Measurements from ENCODE around the gene COX5A.
"Not testable (repeated sequence)": the region's sequence is repeated elsewhere in the genome, so short reads cannot be mapped to it uniquely, and the experiment has no call there.

The COX5A gene

DNA sequence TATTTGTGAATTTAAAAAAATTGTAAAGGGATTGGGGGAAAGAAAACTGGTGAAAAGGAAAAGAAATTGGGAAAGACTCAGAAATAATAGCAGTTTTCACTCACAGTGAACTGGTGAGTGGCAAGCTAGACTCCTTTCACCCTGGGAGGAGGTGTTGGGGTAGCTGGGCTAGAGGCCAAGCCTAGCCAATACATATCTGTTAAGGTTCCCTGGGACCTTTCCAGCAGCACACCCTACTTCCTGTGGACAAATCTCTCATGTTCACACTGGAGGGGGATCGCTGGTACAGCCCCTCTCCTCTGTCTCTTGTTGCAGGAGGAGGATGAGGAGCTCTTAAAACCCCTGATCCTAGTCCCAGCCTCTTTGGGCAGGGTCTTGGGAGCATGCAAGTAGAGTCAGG lies 22.4 kb upstream of the COX5A start:
- Mint-ChIP-seq H3K27ac (no peak overlapping the region), H3K4me1 (peaks cover 8% of the 10 kb centered on the region), H3K4me3 (no peak overlapping the region), H3K27me3 (peaks cover 15% of the 10 kb centered on the region), H3K9me3 (no peaks in the 10 kb centered on the region), H3K36me3 (no peaks in the 10 kb centered on the region)
- no peak for ATAC-seq (ENCODE audit: low read depth)
- no peak for DNase-seq (ENCODE audit: low spot score in 2 of 2)

DNA sequence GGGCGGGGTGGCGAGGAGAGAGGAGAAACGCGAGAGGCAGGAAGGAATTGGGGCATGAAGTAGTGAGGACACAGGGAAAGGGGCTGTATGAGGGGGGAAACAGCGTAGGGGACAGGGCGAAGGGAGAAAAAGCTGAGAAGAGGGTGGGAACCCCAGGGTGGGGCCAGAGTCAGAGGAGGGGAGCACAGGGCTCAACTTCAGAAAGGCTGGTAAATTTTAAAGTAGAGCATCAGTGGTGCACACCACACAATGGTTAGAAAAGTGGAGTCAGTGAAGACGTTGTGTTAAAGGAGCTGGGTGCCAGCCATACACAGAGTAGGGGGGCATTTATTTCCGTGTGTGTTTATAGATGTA lies 21.7 kb upstream of the COX5A start:
- ATAC-seq (ENCODE audit: low read depth) (no peak), DNase-seq (ENCODE audit: low spot score in 2 of 2) (no peak)
- no peaks in the 10 kb centered on the region for H3K36me3 Mint-ChIP-seq
- H3K27me3 Mint-ChIP-seq, result peaks cover 15% of the 10 kb centered on the region
- no peak overlapping the region for H3K4me3 Mint-ChIP-seq
- H3K4me1 Mint-ChIP-seq, result peaks cover 8% of the 10 kb centered on the region
- no peak overlapping the region for H3K27ac Mint-ChIP-seq
- no peaks in the 10 kb centered on the region for H3K9me3 Mint-ChIP-seq

- H3K27ac Mint-ChIP-seq, result peak overlapping the region; percentile 14
Measured at GRCh38 chr15:74958908-74959585, 21.2 kb upstream of the COX5A start.

DNA sequence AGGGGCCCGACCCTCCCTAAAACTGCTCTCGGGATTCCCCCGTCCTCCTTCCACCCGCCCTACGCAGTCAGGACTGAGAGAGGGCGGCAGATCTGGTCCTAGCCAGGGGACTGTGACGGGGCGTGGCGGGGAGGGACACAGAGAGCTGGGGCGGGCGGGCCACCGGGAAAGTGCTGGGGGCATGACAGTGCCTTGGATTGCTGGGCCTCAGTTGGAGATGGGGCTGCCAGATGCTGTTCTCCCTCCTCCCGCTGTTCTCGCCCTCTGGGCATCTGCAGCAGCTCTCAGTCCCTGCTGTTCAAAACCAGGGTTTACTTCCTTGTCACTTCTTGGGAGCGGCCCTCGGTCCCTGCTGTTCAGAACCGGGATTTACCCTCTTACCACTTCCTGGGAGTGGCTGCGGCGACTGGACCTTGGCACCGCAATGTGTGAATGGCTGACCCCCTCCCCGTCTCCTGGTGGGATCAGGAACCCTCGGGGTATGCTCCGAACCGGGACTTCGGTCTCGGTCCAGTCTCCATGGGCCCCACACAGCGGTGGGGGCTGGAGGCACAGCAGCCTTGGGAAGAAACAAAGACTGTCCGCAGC lies 20.5 kb upstream of the COX5A start:
- ATAC-seq (ENCODE audit: low read depth) (no peak), DNase-seq (ENCODE audit: low spot score in 2 of 2) (no peak)
- no peaks in the 10 kb centered on the region for H3K36me3 Mint-ChIP-seq
- H3K4me3 Mint-ChIP-seq, result no peak overlapping the region
- peaks cover 8% of the 10 kb centered on the region for H3K4me1 Mint-ChIP-seq
- H3K9me3 Mint-ChIP-seq, result no peaks in the 10 kb centered on the region
- H3K27me3 Mint-ChIP-seq, result peaks cover 15% of the 10 kb centered on the region
- no peak overlapping the region for H3K27ac Mint-ChIP-seq

More at GRCh38 chr15:74958908-74959585, 21.2 kb upstream of the COX5A start:
- Mint-ChIP-seq H3K4me3 (peak overlapping the region; percentile 6), H3K36me3 (no peaks in the 10 kb centered on the region), H3K9me3 (no peaks in the 10 kb centered on the region), H3K27me3 (peaks cover 15% of the 10 kb centered on the region), H3K4me1 (peaks cover 8% of the 10 kb centered on the region)
- DNase-seq (ENCODE audit: low spot score in 2 of 2) (no peak), ATAC-seq (ENCODE audit: low read depth) (no peak)

- Mint-ChIP-seq H3K36me3 (no peaks in the 10 kb centered on the region), H3K4me1 (peaks cover 8% of the 10 kb centered on the region), H3K27ac (no peak overlapping the region), H3K4me3 (peak overlapping the region; percentile 69), H3K9me3 (no peaks in the 10 kb centered on the region), H3K27me3 (peaks cover 15% of the 10 kb centered on the region)
- ATAC-seq (ENCODE audit: low read depth), result no peak
- no peak for DNase-seq (ENCODE audit: low spot score in 2 of 2)
Measured at GRCh38 chr15:74957476-74958035, 19.7 kb upstream of the COX5A start.

DNA sequence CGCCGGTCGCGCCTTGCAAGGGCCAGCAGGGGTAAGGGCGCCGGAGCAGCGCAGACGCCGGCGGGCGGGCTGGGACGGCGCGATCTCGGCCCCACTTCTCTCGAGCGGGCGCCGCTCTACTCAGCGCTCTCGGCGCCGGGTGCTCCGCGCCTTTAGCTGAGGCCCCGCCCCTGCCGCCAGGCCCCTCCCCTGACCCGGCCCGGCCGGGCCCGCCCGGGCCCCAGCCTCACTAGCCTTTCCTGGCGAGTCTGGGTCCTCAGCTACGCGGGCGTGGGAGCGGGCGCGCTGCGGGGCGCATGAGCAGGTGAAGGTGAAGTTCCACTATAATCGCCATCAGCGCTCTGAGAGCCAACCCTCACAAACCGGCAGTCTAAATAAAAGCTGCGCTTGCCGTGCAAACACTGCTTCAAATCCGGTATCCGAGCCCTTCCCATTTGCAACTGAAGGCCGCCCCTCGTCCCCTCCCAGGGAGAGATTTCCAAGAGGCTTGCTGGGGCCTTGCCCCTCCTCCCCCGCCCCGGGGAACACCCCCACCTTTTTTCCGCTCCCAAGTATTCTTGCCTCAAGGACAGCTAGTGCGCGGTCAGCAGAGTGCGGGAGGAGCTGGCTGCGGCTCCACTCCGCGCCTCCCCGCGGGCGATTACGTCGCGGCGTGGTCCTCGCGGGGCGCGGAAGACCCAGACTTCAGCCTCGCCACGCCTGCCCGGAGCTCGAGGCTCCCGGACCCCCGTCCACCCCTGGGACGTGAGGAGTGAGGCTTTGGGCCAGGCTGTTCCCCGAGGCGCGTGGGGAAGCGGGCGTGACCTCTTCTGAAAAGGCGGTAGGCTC lies 19.0 kb upstream of the COX5A start, which contains the start of gene RPP25:
Gene RPP25 (minus strand): TSS at position 125 of the 828 bp plus-strand sequence. CDS start 189 bp downstream, outside the sequence.
- Mint-ChIP-seq H3K36me3 (no peaks in the 10 kb centered on the region), H3K4me3 (peak within 1 kb of the TSS; percentile 69), H3K27me3 (peaks cover 15% of the 10 kb centered on the region), H3K9me3 (no peaks in the 10 kb centered on the region), H3K4me1 (peaks cover 8% of the 10 kb centered on the region), H3K27ac (no peak within 1 kb of the TSS)
- DNase-seq (ENCODE audit: low spot score in 2 of 2), result peak; percentile 64 to 68
- peak; percentile 82 for ATAC-seq (ENCODE audit: low read depth)

DNA sequence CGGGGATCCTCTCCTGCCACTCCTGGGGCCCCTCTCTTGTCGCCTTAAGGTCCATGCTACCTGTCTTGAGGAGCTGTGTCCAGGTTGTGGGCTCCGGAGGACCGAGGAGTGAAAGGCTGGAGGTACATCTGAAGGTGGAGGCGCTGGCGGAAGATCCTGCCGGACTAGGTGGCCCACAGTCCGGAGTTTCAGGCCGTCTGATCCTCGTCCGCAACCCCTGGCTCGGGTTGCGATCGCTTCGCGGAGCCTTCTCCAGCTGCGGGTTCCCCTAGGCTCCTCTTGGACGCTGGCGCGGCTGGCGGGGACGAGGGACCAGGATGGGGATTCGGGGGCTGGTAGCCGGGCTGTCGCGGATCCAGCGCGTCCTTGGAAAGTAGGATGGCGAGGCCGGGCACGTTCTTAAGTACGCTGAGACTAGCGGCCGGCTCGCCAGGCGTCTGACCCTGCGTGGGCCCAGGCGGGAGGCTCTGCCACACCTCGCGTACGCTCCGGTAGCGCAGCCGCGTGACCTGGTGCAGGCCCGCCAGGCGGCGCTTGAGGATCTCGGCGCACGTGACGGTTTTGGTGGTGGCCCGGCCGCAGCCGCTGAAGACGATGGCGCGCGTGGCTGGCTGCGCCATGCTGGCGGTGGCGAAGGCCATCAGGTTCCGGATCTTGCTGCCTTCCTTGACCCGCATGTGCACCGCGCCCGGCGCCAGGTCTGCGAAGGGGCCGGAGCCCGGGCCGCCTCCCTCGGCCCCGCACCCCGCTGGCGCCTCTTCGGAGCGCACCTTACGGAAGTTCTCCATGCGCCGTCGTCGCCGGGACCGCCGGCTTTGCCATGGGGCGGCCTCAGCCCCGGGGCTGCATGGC lies 18.1 kb upstream of the COX5A start:
- peak; percentile 52 to 66 for DNase-seq (ENCODE audit: low spot score in 2 of 2)
- Mint-ChIP-seq H3K27me3 (peaks cover 13% of the 10 kb centered on the region), H3K27ac (no peak overlapping the region), H3K9me3 (no peaks in the 10 kb centered on the region), H3K4me1 (peaks cover 8% of the 10 kb centered on the region), H3K4me3 (peak overlapping the region; percentile 69), H3K36me3 (no peaks in the 10 kb centered on the region)
- ATAC-seq (ENCODE audit: low read depth), result peak; percentile 71

DNA sequence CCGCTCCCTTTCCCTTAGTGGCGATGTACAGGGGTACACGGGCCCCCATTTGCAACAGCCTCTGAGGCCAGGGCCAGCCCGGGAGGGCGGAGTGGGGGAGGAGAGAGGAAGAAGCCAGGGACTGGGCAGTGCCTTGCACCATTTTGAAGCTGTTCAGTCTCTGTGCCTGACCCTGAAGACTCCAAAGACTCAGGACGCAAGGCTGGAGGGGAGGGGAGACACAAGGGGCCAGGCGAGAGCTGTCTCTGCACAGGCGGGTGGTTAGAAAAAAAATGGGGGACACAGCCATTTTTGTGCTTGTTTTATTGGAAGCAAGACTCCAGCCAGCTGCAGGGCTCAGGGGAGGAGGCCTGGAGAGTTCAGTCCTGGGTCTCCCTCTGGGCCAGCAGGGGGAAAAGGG lies 17.1 kb upstream of the COX5A start:
- H3K4me3 Mint-ChIP-seq, result no peak overlapping the region
- H3K27ac Mint-ChIP-seq, result no peak overlapping the region
- ATAC-seq (ENCODE audit: low read depth), result no peak
- H3K9me3 Mint-ChIP-seq, result no peaks in the 10 kb centered on the region
- no peak for DNase-seq (ENCODE audit: low spot score in 2 of 2)
- H3K4me1 Mint-ChIP-seq, result peaks cover 11% of the 10 kb centered on the region
- H3K27me3 Mint-ChIP-seq, result peaks cover 12% of the 10 kb centered on the region
- no peaks in the 10 kb centered on the region for H3K36me3 Mint-ChIP-seq

- no peak overlapping the region for H3K27ac Mint-ChIP-seq
- no peaks in the 10 kb centered on the region for H3K9me3 Mint-ChIP-seq
- H3K4me1 Mint-ChIP-seq, result peaks cover 11% of the 10 kb centered on the region
- peaks cover 10% of the 10 kb centered on the region for H3K27me3 Mint-ChIP-seq
- ATAC-seq (ENCODE audit: low read depth) (no peak), DNase-seq (ENCODE audit: low spot score in 2 of 2) (no peak)
- H3K36me3 Mint-ChIP-seq, result no peaks in the 10 kb centered on the region
- H3K4me3 Mint-ChIP-seq, result no peak overlapping the region
Measured at GRCh38 chr15:74954515-74954914, 16.6 kb upstream of the COX5A start.

GRCh38 chr15:74951006-74951405 lies 13.1 kb upstream of the COX5A start:
- Mint-ChIP-seq H3K9me3 (no peaks in the 10 kb centered on the region), H3K4me3 (no peak overlapping the region), H3K27me3 (peaks cover 2% of the 10 kb centered on the region), H3K27ac (no peak overlapping the region), H3K4me1 (peaks cover 3% of the 10 kb centered on the region), H3K36me3 (no peaks in the 10 kb centered on the region)
- ATAC-seq (ENCODE audit: low read depth), result no peak
- DNase-seq (ENCODE audit: low spot score in 2 of 2), result no peak

DNA sequence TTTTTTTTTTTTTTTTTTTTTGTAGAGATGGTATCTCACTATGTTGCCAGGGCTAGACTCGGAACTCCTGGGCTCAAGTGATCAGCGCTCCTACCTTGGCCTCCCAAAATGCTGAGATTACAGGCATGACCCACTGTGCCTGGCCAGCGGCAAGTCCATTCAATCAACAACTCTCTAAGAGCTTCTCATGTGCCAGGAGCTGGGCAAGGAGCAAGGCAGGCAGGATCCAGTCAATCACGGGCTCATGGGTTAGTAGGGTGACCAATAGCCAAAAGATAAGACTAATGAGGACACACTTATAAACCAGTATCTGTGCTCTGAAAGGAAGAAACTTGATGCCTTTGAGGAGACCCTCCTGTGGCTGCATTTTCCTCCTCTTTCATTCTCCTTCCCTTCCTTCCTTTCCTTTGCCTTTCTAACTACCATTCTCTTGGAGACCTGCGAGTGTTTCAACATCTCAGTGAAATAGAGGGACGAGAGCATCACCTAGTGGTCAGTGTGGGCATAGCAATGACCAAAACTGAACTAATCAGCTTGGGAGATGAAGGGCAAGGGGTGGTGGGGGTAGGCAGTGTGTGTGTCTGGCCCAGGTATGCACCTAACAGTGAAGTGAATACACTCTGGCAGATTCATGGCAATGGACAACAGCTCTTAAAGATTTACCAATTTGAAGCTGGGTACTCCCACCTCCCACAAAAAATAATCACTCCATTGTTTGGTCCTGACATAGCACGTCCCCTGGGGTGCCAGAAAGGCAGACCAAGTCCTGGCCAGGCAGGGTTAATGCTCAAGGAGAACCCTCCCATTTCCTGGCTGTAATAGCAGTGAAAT lies 12.4 kb upstream of the COX5A start:
- no peaks in the 10 kb centered on the region for H3K9me3 Mint-ChIP-seq
- no peak overlapping the region for H3K27ac Mint-ChIP-seq
- ATAC-seq (ENCODE audit: low read depth), result peak; percentile 85
- DNase-seq (ENCODE audit: low spot score in 2 of 2), result peak; percentile 82 to 86
- peaks cover 3% of the 10 kb centered on the region for H3K4me1 Mint-ChIP-seq
- H3K4me3 Mint-ChIP-seq, result no peak overlapping the region
- peaks cover 2% of the 10 kb centered on the region for H3K27me3 Mint-ChIP-seq
- no peaks in the 10 kb centered on the region for H3K36me3 Mint-ChIP-seq

DNA sequence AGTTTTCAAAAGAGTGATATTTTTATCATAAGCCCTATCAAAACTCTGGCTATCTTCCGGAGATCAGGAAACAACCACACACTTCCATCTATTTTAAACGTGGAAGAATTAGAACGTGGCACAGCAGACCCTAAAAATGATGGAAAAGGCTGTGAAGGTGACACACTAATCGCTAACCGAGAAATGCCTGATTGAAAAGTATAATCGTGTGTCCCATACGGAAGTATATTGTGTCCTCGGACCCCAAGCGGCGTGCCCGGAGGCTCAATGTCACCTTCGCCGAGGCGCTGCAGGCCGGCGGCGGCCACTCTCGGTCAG lies 642 bp downstream of the COX5A start:
- Mint-ChIP-seq H3K9me3 (no peaks in the 10 kb centered on the region), H3K4me3 (peak overlapping the region; percentile 92), H3K27me3 (no peaks in the 10 kb centered on the region), H3K27ac (peak overlapping the region; percentile 87), H3K4me1 (peaks cover 8% of the 10 kb centered on the region), H3K36me3 (peaks cover 3% of the 10 kb centered on the region)
- DNase-seq (ENCODE audit: low spot score in 2 of 2) (no peak), ATAC-seq (ENCODE audit: low read depth) (peak; percentile 1)

- not testable (repeated sequence) for ATAC-seq (ENCODE audit: low read depth); H3K27me3 Mint-ChIP-seq; H3K27ac Mint-ChIP-seq; DNase-seq (ENCODE audit: low spot score in 2 of 2); H3K9me3 Mint-ChIP-seq; H3K4me1 Mint-ChIP-seq; H3K36me3 Mint-ChIP-seq
- peak overlapping the region; percentile 56 for H3K4me3 Mint-ChIP-seq
Measured at GRCh38 chr15:74935193-74935592, 2.7 kb downstream of the COX5A start.

All from memory B cell (primary cell).